ENCODE data around the gene CDK3. TPM values are rescaled to one million over a fixed set of nuclear protein-coding genes. Genes with fewer than 3 reads are reported as not detected.

The CDK3 gene
- total RNA-seq, 4 donors from 2014 or later = 0.65 to 2.2 (median 1.2) TPM; not detected in 1

- Histone ChIP-seq H3K27me3 (no peaks in the 10 kb centered on the region), H3K4me1 (no peaks in the 10 kb centered on the region), H3K27ac (replicated peaks in 1 of 4) (no peak overlapping the region), H3K4me3 (no peak overlapping the region), H3K9me3 (no peaks in the 10 kb centered on the region), H3K36me3 (peaks cover 78 to 100% (median 90%) of the 10 kb centered on the region in 4 donors)
- TF ChIP-seq POLR2A (IDR thresholded peaks at IDR 0.05; ENCODE audit: low read depth) = no peak
- no peak for TF ChIP-seq EP300 (IDR thresholded peaks at IDR 0.05)
- no peak for TF ChIP-seq POLR2AphosphoS5 (IDR thresholded peaks at IDR 0.05)
- no peak for TF ChIP-seq CTCF (IDR thresholded peaks at IDR 0.05)
- intact Hi-C loops (cut with DNase I) = no loop called here
- DNase-seq (ENCODE audit: extremely low spot score) = no peak
- 82% methylated on average over 9 of the region's 9 CpGs for WGBS
These were observed 48.1 kb downstream of the CDK3 start for GRCh38 chr17:76048711-76049110.

- Histone ChIP-seq H3K36me3 (peaks cover 72 to 100% (median 89%) of the 10 kb centered on the region in 4 donors), H3K9me3 (no peaks in the 10 kb centered on the region), H3K4me1 (no peaks in the 10 kb centered on the region), H3K27ac (replicated peaks in 1 of 4) (no peak overlapping the region), H3K4me3 (no peak overlapping the region), H3K27me3 (no peaks in the 10 kb centered on the region)
- TF ChIP-seq CTCF (IDR thresholded peaks at IDR 0.05) (no peak), POLR2A (IDR thresholded peaks at IDR 0.05; ENCODE audit: low read depth) (no peak), POLR2AphosphoS5 (IDR thresholded peaks at IDR 0.05) (no peak), EP300 (IDR thresholded peaks at IDR 0.05) (no peak)
- intact Hi-C loops (cut with DNase I) = no loop called here
- WGBS = 76% methylated on average over 3 of the region's 3 CpGs
- no peak for DNase-seq (ENCODE audit: extremely low spot score)
These were observed 48.6 kb downstream of the CDK3 start for GRCh38 chr17:76049239-76049638.

- H3K9me3 ChIP-seq = no peaks in the 10 kb centered on the region
- TF ChIP-seq POLR2AphosphoS5 (IDR thresholded peaks at IDR 0.05) (no peak), CTCF (IDR thresholded peaks at IDR 0.05) (no peak), EP300 (IDR thresholded peaks at IDR 0.05) (no peak), POLR2A (IDR thresholded peaks at IDR 0.05; ENCODE audit: low read depth) (no peak)
- intact Hi-C loops (cut with DNase I) = no loop called here
- peaks cover 67 to 100% (median 89%) of the 10 kb centered on the region in 4 donors for H3K36me3 ChIP-seq
- DNase-seq (ENCODE audit: extremely low spot score) = no peak
- H3K4me3 ChIP-seq = no peak overlapping the region
- WGBS = 87% methylated on average over 10 of the region's 15 CpGs
- H3K4me1 ChIP-seq = no peaks in the 10 kb centered on the region
- H3K27me3 ChIP-seq = no peaks in the 10 kb centered on the region
- no peak overlapping the region for H3K27ac ChIP-seq (replicated peaks in 1 of 4)
These were observed 49.3 kb downstream of the CDK3 start for GRCh38 chr17:76049836-76050537.

- Histone ChIP-seq H3K36me3 (peaks cover 67 to 100% (median 89%) of the 10 kb centered on the region in 4 donors), H3K9me3 (no peaks in the 10 kb centered on the region), H3K4me3 (no peak overlapping the region), H3K27me3 (no peaks in the 10 kb centered on the region), H3K27ac (replicated peaks in 1 of 4) (no peak overlapping the region), H3K4me1 (no peaks in the 10 kb centered on the region)
- 89% methylated on average over 11 of the region's 11 CpGs for WGBS
- intact Hi-C loops (cut with DNase I) = no loop called here
- TF ChIP-seq CTCF (IDR thresholded peaks at IDR 0.05) (no peak), POLR2AphosphoS5 (IDR thresholded peaks at IDR 0.05) (no peak), POLR2A (IDR thresholded peaks at IDR 0.05; ENCODE audit: low read depth) (no peak), EP300 (IDR thresholded peaks at IDR 0.05) (no peak)
- DNase-seq (ENCODE audit: extremely low spot score) = no peak
These were observed 50.1 kb downstream of the CDK3 start for GRCh38 chr17:76050538-76051467.
